Epithelial cell of proximal tubule (primary cell): ENCODE results near the gene MBNL1. TPM values are rescaled to one million over a fixed set of nuclear protein-coding genes. Genes with fewer than 3 reads are reported as not detected.
"Not testable (repeated sequence)": the region's sequence is repeated elsewhere in the genome, so short reads cannot be mapped to it uniquely, and the experiment has no call there.

ENCODE experiments used
- DNase-seq: peaks from one replicate; pipeline ENCODE4 v3.0.0-alpha.2; 2011; ENCODE audit warnings: low read depth
- H3K4me3 ChIP-seq: 2 replicates; pipeline ENCODE4 v1.5.1; 2011; ENCODE audit warnings: low read depth, mild to moderate bottlenecking, low read length
- total RNA-seq: library from RNA; depleted of rRNA; stranded (reverse); fragments of >200 nt; gene quantifications from 2 replicates; pipeline ENCODE4 v1.2.3, GENCODE V29; 2015
- TF ChIP-seq, protein P1 (sequence below): conservative IDR thresholded peaks from 2 replicates; pipeline ENCODE4 v1.5.1; 2012; ENCODE audit warnings: low read depth, mild to moderate bottlenecking, low read length

MBNL1 gene
- total RNA-seq, 1 donor from 2014 or later = 75.3 TPM

GRCh38 chr3:152394246-152394645, 125.5 kb downstream of the MBNL1 start:
- TF ChIP-seq, protein P1, sequence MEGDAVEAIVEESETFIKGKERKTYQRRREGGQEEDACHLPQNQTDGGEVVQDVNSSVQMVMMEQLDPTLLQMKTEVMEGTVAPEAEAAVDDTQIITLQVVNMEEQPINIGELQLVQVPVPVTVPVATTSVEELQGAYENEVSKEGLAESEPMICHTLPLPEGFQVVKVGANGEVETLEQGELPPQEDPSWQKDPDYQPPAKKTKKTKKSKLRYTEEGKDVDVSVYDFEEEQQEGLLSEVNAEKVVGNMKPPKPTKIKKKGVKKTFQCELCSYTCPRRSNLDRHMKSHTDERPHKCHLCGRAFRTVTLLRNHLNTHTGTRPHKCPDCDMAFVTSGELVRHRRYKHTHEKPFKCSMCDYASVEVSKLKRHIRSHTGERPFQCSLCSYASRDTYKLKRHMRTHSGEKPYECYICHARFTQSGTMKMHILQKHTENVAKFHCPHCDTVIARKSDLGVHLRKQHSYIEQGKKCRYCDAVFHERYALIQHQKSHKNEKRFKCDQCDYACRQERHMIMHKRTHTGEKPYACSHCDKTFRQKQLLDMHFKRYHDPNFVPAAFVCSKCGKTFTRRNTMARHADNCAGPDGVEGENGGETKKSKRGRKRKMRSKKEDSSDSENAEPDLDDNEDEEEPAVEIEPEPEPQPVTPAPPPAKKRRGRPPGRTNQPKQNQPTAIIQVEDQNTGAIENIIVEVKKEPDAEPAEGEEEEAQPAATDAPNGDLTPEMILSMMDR = no peak
- DNase-seq = no peak
- no peak overlapping the region for H3K4me3 ChIP-seq

GRCh38 chr3:152395764-152396163, 127.0 kb downstream of the MBNL1 start:
- TF ChIP-seq, protein P1 = no peak
- no peak for DNase-seq

DNA sequence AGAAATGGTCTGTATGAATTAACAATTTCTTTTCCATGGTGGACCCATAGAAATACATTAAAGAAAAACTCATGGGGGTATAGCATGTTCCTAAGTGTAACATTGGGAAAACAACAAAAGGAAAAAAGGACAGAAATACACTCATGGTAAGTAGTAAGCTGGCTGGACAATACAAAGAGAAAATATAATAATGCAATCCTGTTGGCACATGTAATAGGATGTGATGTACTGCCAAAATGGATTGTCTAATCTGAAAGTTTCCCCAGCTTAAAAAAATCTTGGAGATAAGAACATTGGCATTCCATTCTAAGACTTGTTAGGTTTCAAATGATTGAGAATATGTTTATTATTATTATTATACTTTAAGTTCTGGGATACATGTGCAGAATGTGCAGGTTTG, 128.1 kb downstream of the MBNL1 start:
- DNase-seq = no peak
- H3K4me3 ChIP-seq = no peak overlapping the region
- TF ChIP-seq, protein P1 = no peak

More at GRCh38 chr3:152395764-152396163, 127.0 kb downstream of the MBNL1 start:
- H3K4me3 ChIP-seq = no peak overlapping the region

GRCh38 chr3:152397348-152397747, 128.6 kb downstream of the MBNL1 start:
- DNase-seq, H3K4me3 ChIP-seq: not testable (repeated sequence)

DNA sequence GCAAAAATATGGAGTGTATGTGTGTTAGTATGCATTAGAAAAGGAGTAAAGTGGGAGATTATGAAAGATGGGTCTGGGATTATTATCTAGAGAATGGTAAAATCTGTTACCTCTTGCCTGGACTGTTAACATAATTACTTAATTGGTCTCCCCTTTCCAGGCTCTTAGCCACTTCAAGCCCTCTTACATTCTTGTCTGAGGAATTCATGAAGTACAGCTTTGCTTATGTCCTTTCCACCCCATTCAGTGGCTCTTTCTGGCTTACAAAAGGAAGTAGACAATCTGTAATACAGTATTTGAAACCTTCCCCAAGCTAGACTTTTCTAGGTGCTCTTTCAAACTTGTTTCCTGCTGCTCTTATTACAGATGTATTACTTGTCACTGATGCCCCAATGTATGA, 129.8 kb downstream of the MBNL1 start:
- TF ChIP-seq, protein P1 = no peak
- DNase-seq = no peak
- no peak overlapping the region for H3K4me3 ChIP-seq

- no peak for DNase-seq
- TF ChIP-seq, protein P1 = no peak
- H3K4me3 ChIP-seq = no peak overlapping the region
Observed at GRCh38 chr3:152399374-152399773, 130.6 kb downstream of the MBNL1 start.

DNA sequence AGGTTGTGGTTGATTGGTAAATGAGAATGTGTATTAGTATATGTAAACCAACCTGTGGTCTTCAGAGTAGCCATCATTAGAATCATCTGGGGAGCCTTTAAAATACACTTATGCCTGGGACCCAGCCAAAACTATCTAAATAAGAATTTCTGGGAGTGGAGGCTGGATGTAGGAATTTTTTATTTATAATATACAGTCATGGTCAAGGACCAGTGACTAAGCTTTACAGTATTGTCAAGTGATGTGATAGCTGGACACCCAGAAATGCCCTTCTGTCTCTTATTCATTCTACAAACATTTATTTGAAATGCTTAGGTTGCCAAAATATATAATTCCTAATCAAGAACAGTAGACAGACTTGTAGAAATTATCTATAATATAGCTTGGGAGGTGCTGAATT, 132.2 kb downstream of the MBNL1 start:
- H3K4me3 ChIP-seq = no peak overlapping the region
- DNase-seq = no peak
- TF ChIP-seq, protein P1 = no peak
